C4-2B (cell line): Measurements from ENCODE around the gene CRACR2A.

Experiments used
- ZFX ChIP-seq: fragments of 450-650 bp; IDR thresholded peaks from 2 replicates; pipeline ENCODE4 v1.6.1; 2017
- TF ChIP-seq, protein P1 (sequence below): fragments of 450-650 bp; conservative IDR thresholded peaks from 2 replicates; pipeline ENCODE4 v1.5.1; 2017; ENCODE audit warnings: mild to moderate bottlenecking

DNA sequence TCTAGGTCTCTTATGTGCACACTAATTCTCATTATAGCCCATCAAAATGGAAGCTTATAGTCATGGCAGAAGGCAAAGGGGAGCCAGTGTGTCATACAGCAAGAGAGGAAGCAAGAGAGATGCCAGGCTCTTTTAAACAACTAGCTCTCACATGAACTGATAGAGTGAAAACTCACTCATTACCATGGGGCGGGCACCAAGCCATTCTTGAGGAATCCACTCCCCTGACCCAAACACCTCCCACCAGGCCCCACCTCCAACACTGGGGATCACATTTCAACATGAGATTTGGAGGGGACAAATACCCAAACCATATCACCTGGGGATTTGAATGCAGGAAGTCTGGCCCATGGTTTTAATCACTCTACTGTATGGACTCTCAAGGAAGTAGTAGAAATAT is 36.9 kb upstream of the CRACR2A start:
- TF ChIP-seq, protein P1, sequence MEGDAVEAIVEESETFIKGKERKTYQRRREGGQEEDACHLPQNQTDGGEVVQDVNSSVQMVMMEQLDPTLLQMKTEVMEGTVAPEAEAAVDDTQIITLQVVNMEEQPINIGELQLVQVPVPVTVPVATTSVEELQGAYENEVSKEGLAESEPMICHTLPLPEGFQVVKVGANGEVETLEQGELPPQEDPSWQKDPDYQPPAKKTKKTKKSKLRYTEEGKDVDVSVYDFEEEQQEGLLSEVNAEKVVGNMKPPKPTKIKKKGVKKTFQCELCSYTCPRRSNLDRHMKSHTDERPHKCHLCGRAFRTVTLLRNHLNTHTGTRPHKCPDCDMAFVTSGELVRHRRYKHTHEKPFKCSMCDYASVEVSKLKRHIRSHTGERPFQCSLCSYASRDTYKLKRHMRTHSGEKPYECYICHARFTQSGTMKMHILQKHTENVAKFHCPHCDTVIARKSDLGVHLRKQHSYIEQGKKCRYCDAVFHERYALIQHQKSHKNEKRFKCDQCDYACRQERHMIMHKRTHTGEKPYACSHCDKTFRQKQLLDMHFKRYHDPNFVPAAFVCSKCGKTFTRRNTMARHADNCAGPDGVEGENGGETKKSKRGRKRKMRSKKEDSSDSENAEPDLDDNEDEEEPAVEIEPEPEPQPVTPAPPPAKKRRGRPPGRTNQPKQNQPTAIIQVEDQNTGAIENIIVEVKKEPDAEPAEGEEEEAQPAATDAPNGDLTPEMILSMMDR, result no peak
- no peak for TF ChIP-seq ZFX
